Neural cell (in vitro differentiated cells): ENCODE results near the gene NDUFA5. TPM values are rescaled to one million over a fixed set of nuclear protein-coding genes. Genes with fewer than 3 reads are reported as not detected.

Source experiments
- H2AFZ ChIP-seq: fragments of 200-600, 300-800 bp; sonication (generic), shearing (Covaris generic); 2 replicates; pipeline ENCODE4 v1.6.0; 2014; ENCODE audit warnings: low read depth, mild to moderate bottlenecking, antibody characterized with exemption, low read length, moderate library complexity
- H3F3A ChIP-seq: fragments of 200-600 bp; shearing (Covaris generic); 2 replicates; pipeline ENCODE4 v1.6.1; 2016; ENCODE audit warnings: mild to moderate bottlenecking, moderate library complexity, mixed read lengths, antibody characterized with exemption, low read length; ENCODE audit not compliant: insufficient read depth, poor library complexity, severe bottlenecking
- H3K27ac ChIP-seq: fragments of 200-600, 300-800 bp; sonication (generic), shearing (Covaris generic); 2 replicates; pipeline ENCODE4 v1.5.1; 2014; ENCODE audit warnings: mild to moderate bottlenecking, low read length, moderate library complexity
- H3K27me3 ChIP-seq: fragments of 300-800, 200-600 bp; sonication (generic), shearing (Covaris generic); 2 replicates; pipeline ENCODE4 v1.6.0; 2014; ENCODE audit warnings: mild to moderate bottlenecking, low read depth, low read length, moderate library complexity; ENCODE audit not compliant: insufficient read depth
- H3K36me3 ChIP-seq: fragments of 300-800, 200-600 bp; sonication (generic), shearing (Covaris generic); 2 replicates; pipeline ENCODE4 v1.5.1; 2014; ENCODE audit warnings: mild to moderate bottlenecking, antibody characterized with exemption, low read length, moderate library complexity; ENCODE audit not compliant: insufficient read depth
- H3K4me2 ChIP-seq: fragments of 300-800, 200-600 bp; sonication (generic), shearing (Covaris generic); 2 replicates; pipeline ENCODE4 v1.6.0; 2014; ENCODE audit warnings: mild to moderate bottlenecking, low read length
- H3K4me3 ChIP-seq: fragments of 300-800, 200-600 bp; sonication (generic), shearing (Covaris generic); 2 replicates; pipeline ENCODE4 v1.5.1; 2014; ENCODE audit warnings: mild to moderate bottlenecking, low read length, moderate library complexity
- H3K79me2 ChIP-seq: fragments of 200-600 bp; shearing (Covaris generic); replicated peaks from 2 replicates; pipeline ENCODE4 v1.6.0; 2014; ENCODE audit warnings: mild to moderate bottlenecking, low read length, moderate library complexity; ENCODE audit not compliant: insufficient read depth
- H3K9ac ChIP-seq: fragments of 300-800, 200-600 bp; sonication (generic), shearing (Covaris generic); 2 replicates; pipeline ENCODE4 v1.6.1; 2016; ENCODE audit warnings: mild to moderate bottlenecking, low read length, mixed read lengths
- H3K9me2 ChIP-seq: fragments of 200-600 bp; shearing (Covaris generic); 2 replicates; pipeline ENCODE4 v1.6.1; 2016; ENCODE audit warnings: mild to moderate bottlenecking, low read length, mixed read lengths; ENCODE audit not compliant: insufficient read depth
- H3K9me3 ChIP-seq: fragments of 200-600, 300-800 bp; sonication (generic), shearing (Covaris generic); 2 replicates; pipeline ENCODE4 v1.6.1; 2016; ENCODE audit warnings: mild to moderate bottlenecking, mixed run types, low read length, moderate library complexity, mixed read lengths
- H4K20me1 ChIP-seq: fragments of 200-600 bp; shearing (Covaris generic); 2 replicates; pipeline ENCODE4 v1.6.1; 2016; ENCODE audit warnings: mild to moderate bottlenecking, mixed run types; ENCODE audit not compliant: insufficient read depth
- EP300 ChIP-seq: fragments of 450-650 bp; conservative IDR thresholded peaks from 2 replicates; pipeline ENCODE4 v1.6.1; 2014; ENCODE audit warnings: antibody characterized with exemption, mild to moderate bottlenecking, moderate library complexity; ENCODE audit not compliant: poor library complexity, severe bottlenecking
- EZH2 ChIP-seq: fragments of 200-600, 300-800 bp; shearing (Covaris generic), sonication (generic); IDR thresholded peaks from 2 replicates; pipeline ENCODE4 v1.6.1; 2014; ENCODE audit warnings: antibody characterized with exemption, low read length, borderline replicate concordance, mild to moderate bottlenecking; ENCODE audit not compliant: insufficient read depth, poor library complexity, severe bottlenecking
- MXI1 ChIP-seq: fragments of 450-650 bp; conservative IDR thresholded peaks from 2 replicates; pipeline ENCODE4 v1.6.1; 2014; ENCODE audit warnings: antibody characterized with exemption, mild to moderate bottlenecking; ENCODE audit not compliant: poor library complexity, severe bottlenecking
- POLR2AphosphoS5 ChIP-seq: IDR thresholded peaks from 2 replicates; pipeline ENCODE4 v1.6.1; 2012
- RAD21 ChIP-seq: fragments of 450-650 bp; conservative IDR thresholded peaks from 2 replicates; pipeline ENCODE4 v1.6.1; 2014; ENCODE audit warnings: antibody characterized with exemption, mild to moderate bottlenecking, moderate library complexity
- SMC3 ChIP-seq: fragments of 450-650 bp; conservative IDR thresholded peaks from 2 replicates; pipeline ENCODE4 v1.6.1; 2014; ENCODE audit warnings: antibody characterized with exemption, mild to moderate bottlenecking, moderate library complexity; ENCODE audit not compliant: poor library complexity
- TAF1 ChIP-seq: IDR thresholded peaks from 2 replicates; pipeline ENCODE4 v1.6.1; 2012; ENCODE audit warnings: low read depth
- polyA plus RNA-seq: library from polyadenylated mRNA; depleted of rRNA; stranded (reverse); fragments of >200 nt; gene quantifications from 2 replicates; pipeline ENCODE4 v1.2.3, GENCODE V29; 2014
- TF ChIP-seq, protein P1 (sequence below): IDR thresholded peaks from 2 replicates; pipeline ENCODE4 v1.6.1; 2012; ENCODE audit warnings: borderline replicate concordance
- TF ChIP-seq, protein P2 (sequence below): fragments of 450-650 bp; IDR thresholded peaks from 2 replicates; pipeline ENCODE4 v1.5.1; 2014; ENCODE audit warnings: antibody characterized with exemption, mild to moderate bottlenecking, moderate library complexity; ENCODE audit not compliant: poor library complexity, severe bottlenecking

Gene NDUFA5
- polyA plus RNA-seq, 1 donor from 2014 or later: 406 TPM

DNA sequence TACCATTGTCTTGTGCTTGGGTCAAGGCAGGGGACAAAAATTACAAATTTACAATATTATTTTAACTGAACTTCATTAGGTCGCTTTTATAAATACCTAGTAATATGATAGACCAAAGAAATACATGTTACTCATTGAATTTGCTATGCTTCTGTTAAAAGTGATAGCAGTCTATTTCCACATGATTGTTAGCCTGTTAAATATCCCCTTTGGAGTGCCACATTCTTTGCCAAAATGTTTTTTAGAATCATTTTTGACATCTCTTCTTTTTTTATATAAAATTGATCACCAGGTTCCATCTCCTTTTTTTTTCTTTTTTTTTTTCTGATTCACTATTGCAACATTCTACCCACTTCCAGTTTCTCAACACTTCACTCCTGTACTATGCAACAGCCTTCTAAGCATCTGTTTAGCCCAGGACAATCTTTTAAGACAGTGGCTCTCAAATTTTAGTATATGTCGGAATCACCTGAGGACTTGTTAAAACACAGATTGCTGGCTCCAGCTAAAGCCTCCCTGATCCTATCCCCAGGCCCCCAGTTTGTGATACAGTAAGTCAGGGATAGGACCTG lies 16.4 kb upstream of the NDUFA5 start:
- H3K4me3 ChIP-seq: no peak overlapping the region
- no peak overlapping the region for H3K9ac ChIP-seq
- no peaks in the 10 kb centered on the region for H3K9me2 ChIP-seq
- H3F3A ChIP-seq: no peaks in the 10 kb centered on the region
- no peaks in the 10 kb centered on the region for H3K36me3 ChIP-seq
- TF ChIP-seq EZH2 (no peak), SMC3 (no peak), EP300 (no peak), TAF1 (no peak), MXI1 (no peak), POLR2AphosphoS5 (no peak), RAD21 (no peak)
- TF ChIP-seq, protein P1, sequence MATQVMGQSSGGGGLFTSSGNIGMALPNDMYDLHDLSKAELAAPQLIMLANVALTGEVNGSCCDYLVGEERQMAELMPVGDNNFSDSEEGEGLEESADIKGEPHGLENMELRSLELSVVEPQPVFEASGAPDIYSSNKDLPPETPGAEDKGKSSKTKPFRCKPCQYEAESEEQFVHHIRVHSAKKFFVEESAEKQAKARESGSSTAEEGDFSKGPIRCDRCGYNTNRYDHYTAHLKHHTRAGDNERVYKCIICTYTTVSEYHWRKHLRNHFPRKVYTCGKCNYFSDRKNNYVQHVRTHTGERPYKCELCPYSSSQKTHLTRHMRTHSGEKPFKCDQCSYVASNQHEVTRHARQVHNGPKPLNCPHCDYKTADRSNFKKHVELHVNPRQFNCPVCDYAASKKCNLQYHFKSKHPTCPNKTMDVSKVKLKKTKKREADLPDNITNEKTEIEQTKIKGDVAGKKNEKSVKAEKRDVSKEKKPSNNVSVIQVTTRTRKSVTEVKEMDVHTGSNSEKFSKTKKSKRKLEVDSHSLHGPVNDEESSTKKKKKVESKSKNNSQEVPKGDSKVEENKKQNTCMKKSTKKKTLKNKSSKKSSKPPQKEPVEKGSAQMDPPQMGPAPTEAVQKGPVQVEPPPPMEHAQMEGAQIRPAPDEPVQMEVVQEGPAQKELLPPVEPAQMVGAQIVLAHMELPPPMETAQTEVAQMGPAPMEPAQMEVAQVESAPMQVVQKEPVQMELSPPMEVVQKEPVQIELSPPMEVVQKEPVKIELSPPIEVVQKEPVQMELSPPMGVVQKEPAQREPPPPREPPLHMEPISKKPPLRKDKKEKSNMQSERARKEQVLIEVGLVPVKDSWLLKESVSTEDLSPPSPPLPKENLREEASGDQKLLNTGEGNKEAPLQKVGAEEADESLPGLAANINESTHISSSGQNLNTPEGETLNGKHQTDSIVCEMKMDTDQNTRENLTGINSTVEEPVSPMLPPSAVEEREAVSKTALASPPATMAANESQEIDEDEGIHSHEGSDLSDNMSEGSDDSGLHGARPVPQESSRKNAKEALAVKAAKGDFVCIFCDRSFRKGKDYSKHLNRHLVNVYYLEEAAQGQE: no peak
- TF ChIP-seq, protein P2, sequence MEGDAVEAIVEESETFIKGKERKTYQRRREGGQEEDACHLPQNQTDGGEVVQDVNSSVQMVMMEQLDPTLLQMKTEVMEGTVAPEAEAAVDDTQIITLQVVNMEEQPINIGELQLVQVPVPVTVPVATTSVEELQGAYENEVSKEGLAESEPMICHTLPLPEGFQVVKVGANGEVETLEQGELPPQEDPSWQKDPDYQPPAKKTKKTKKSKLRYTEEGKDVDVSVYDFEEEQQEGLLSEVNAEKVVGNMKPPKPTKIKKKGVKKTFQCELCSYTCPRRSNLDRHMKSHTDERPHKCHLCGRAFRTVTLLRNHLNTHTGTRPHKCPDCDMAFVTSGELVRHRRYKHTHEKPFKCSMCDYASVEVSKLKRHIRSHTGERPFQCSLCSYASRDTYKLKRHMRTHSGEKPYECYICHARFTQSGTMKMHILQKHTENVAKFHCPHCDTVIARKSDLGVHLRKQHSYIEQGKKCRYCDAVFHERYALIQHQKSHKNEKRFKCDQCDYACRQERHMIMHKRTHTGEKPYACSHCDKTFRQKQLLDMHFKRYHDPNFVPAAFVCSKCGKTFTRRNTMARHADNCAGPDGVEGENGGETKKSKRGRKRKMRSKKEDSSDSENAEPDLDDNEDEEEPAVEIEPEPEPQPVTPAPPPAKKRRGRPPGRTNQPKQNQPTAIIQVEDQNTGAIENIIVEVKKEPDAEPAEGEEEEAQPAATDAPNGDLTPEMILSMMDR: no peak
- H3K27ac ChIP-seq: no peak overlapping the region
- no peaks in the 10 kb centered on the region for H4K20me1 ChIP-seq
- no peak overlapping the region for H3K4me2 ChIP-seq
- no peaks in the 10 kb centered on the region for H3K27me3 ChIP-seq
- no peaks in the 10 kb centered on the region for H3K79me2 ChIP-seq
- no peaks in the 10 kb centered on the region for H3K9me3 ChIP-seq
- no peak overlapping the region for H2AFZ ChIP-seq

DNA sequence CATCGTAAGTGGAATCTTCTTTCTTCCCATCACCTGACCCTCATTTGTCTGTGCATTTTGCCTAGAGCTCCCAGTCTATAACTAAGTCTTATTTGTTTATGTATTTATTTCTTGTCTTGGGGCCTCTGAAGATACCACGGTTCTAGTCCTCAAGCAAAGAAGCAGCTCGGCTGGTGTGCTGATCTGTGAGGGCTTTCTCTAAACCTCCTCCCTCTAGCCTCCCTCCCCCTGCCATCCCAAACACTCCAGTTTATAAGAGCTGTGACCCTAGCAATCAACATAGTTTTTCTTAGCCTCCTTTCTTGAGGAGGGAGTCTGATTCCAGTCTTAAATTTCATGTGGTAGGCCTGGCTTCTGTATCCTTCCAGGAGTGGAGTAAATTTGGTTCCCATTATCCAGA lies 15.7 kb upstream of the NDUFA5 start:
- no peak overlapping the region for H3K4me3 ChIP-seq
- H3K4me2 ChIP-seq: no peak overlapping the region
- no peaks in the 10 kb centered on the region for H4K20me1 ChIP-seq
- no peak overlapping the region for H3K27ac ChIP-seq
- H3K36me3 ChIP-seq: no peaks in the 10 kb centered on the region
- H3F3A ChIP-seq: no peaks in the 10 kb centered on the region
- no peaks in the 10 kb centered on the region for H3K79me2 ChIP-seq
- H3K9ac ChIP-seq: no peak overlapping the region
- no peaks in the 10 kb centered on the region for H3K9me2 ChIP-seq
- H3K27me3 ChIP-seq: no peaks in the 10 kb centered on the region
- TF ChIP-seq MXI1 (no peak), POLR2AphosphoS5 (no peak), EP300 (no peak), SMC3 (no peak), RAD21 (no peak), TAF1 (no peak), EZH2 (no peak)
- TF ChIP-seq, protein P2: no peak
- TF ChIP-seq, protein P1: no peak
- H3K9me3 ChIP-seq: no peaks in the 10 kb centered on the region
- no peak overlapping the region for H2AFZ ChIP-seq
